ENCODE data around the gene CBARP. TPM values are rescaled to one million over a fixed set of nuclear protein-coding genes. Genes with fewer than 3 reads are reported as not detected.

Gene CBARP
- total RNA-seq, 1 donor, result 1.8 TPM

DNA sequence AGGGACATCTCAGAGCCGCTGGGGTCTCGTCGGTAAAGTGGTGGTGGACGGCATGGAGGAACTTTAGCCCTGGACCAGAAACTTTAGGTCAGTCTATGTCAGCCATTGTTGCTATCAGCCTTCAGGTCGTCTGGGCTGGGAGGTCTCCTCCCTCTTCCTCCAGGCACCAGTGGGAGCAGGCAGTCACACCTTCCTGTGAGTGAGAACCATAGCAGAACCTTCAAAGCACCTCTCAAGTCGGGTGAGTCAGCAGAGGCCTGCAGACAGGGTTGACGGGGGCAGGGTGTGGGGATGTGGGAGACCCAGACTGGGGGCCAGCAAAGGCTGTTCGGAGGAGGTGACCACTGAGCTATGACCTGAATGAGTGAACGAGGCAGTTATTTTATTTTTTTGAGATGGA lies 48.4 kb downstream of the CBARP start:
- Histone ChIP-seq H3K9me3 (ENCODE audit: low read depth, low read length) (no peaks in the 10 kb centered on the region), H4K20me1 (ENCODE audit: insufficient read depth, low read length) (no peaks in the 10 kb centered on the region), H2AFZ (ENCODE audit: low read length) (no peak overlapping the region), H3K79me2 (ENCODE audit: insufficient read depth, low read length) (no peaks in the 10 kb centered on the region), H3K27ac (ENCODE audit: low read depth, low read length) (no peak overlapping the region), H3K27me3 (ENCODE audit: insufficient read depth, low read length) (no peaks in the 10 kb centered on the region), H3K4me2 (ENCODE audit: insufficient read depth, low read length) (no peak overlapping the region), H3K4me3 (ENCODE audit: insufficient read depth, low read length) (no peak overlapping the region), H3K36me3 (ENCODE audit: insufficient read depth, low read length) (no peaks in the 10 kb centered on the region), H3K4me1 (ENCODE audit: insufficient read depth, low read length) (peaks cover 7% of the 10 kb centered on the region)
- TF ChIP-seq, protein P1, sequence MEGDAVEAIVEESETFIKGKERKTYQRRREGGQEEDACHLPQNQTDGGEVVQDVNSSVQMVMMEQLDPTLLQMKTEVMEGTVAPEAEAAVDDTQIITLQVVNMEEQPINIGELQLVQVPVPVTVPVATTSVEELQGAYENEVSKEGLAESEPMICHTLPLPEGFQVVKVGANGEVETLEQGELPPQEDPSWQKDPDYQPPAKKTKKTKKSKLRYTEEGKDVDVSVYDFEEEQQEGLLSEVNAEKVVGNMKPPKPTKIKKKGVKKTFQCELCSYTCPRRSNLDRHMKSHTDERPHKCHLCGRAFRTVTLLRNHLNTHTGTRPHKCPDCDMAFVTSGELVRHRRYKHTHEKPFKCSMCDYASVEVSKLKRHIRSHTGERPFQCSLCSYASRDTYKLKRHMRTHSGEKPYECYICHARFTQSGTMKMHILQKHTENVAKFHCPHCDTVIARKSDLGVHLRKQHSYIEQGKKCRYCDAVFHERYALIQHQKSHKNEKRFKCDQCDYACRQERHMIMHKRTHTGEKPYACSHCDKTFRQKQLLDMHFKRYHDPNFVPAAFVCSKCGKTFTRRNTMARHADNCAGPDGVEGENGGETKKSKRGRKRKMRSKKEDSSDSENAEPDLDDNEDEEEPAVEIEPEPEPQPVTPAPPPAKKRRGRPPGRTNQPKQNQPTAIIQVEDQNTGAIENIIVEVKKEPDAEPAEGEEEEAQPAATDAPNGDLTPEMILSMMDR (IDR thresholded peaks at IDR 0.05; ENCODE audit: extremely low read depth, low read depth, low read length), result no peak
- DNase-seq (ENCODE audit: insufficient read length, low spot score, missing footprints), result peak; percentile 36

DNA sequence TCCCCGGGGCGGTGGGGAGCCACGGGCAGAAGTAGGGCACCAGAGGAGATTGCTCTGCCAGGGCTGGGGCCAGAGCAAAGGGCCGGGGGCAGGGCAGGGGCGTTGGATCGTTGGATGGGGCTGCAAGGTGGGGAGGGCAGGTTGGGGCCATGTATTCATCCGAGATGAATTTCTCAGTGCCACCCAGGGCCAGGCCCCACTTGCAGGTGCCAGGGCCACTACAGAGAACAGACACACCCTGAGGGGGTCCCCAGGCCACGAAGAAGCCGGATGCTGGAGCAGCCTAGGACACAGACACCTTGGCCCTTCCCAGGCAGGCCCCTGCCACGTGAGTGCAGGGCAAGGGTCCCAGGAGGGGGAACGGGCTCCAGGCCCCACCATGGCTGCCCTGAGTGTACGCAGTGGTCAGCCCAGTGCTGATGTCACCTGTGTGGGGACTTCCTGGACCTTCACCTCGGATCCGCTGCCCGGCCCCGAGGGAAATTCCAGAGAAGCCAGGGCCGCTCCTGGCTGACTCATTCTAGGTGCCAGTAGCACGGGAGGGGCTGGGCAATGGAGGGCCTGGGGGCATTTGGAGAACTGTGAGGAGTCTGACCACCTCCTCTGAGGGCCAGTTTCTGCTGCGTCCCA lies 54.1 kb downstream of the CBARP start:
- Histone ChIP-seq H3K4me3 (ENCODE audit: insufficient read depth, low read length) (no peak overlapping the region), H3K4me1 (ENCODE audit: insufficient read depth, low read length) (peaks cover 9% of the 10 kb centered on the region), H3K27ac (ENCODE audit: low read depth, low read length) (no peak overlapping the region), H3K9me3 (ENCODE audit: low read depth, low read length) (no peaks in the 10 kb centered on the region), H4K20me1 (ENCODE audit: insufficient read depth, low read length) (no peaks in the 10 kb centered on the region), H2AFZ (ENCODE audit: low read length) (no peak overlapping the region), H3K4me2 (ENCODE audit: insufficient read depth, low read length) (no peak overlapping the region), H3K27me3 (ENCODE audit: insufficient read depth, low read length) (no peaks in the 10 kb centered on the region), H3K79me2 (ENCODE audit: insufficient read depth, low read length) (no peaks in the 10 kb centered on the region), H3K36me3 (ENCODE audit: insufficient read depth, low read length) (no peaks in the 10 kb centered on the region)
- peak; percentile 82 for DNase-seq (ENCODE audit: insufficient read length, low spot score, missing footprints)
- TF ChIP-seq, protein P1 (IDR thresholded peaks at IDR 0.05; ENCODE audit: extremely low read depth, low read depth, low read length), result no peak

DNA sequence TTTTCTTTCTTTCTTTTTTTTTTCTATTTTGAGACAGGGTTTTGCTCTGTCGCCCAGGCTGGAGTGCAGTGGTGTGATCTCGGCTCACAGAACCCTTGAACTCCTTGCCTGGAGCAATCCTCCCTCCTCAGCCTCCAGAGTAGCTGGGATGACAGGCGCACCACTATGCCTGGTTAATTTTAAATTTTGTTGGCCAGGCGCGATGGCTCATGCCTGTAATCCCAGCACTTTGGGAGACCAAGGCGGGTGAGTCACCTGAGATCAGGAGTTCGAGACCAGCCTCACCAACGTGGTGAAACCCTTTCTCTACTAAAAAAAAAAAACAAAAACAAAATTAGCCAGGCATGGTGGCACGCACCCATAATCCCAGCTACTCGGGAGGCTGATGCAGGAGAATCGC lies 55.1 kb downstream of the CBARP start:
- H3K27ac ChIP-seq (ENCODE audit: low read depth, low read length), result no peak overlapping the region
- H2AFZ ChIP-seq (ENCODE audit: low read length), result no peak overlapping the region
- no peak overlapping the region for H3K4me2 ChIP-seq (ENCODE audit: insufficient read depth, low read length)
- H3K36me3 ChIP-seq (ENCODE audit: insufficient read depth, low read length), result no peaks in the 10 kb centered on the region
- H3K4me1 ChIP-seq (ENCODE audit: insufficient read depth, low read length), result peaks cover 15% of the 10 kb centered on the region
- H3K4me3 ChIP-seq (ENCODE audit: insufficient read depth, low read length), result no peak overlapping the region
- H3K9me3 ChIP-seq (ENCODE audit: low read depth, low read length), result no peaks in the 10 kb centered on the region
- no peaks in the 10 kb centered on the region for H4K20me1 ChIP-seq (ENCODE audit: insufficient read depth, low read length)
- no peaks in the 10 kb centered on the region for H3K79me2 ChIP-seq (ENCODE audit: insufficient read depth, low read length)
- TF ChIP-seq, protein P1 (IDR thresholded peaks at IDR 0.05; ENCODE audit: extremely low read depth, low read depth, low read length), result no peak
- H3K27me3 ChIP-seq (ENCODE audit: insufficient read depth, low read length), result no peaks in the 10 kb centered on the region
- no peak for DNase-seq (ENCODE audit: insufficient read length, low spot score, missing footprints)

DNA sequence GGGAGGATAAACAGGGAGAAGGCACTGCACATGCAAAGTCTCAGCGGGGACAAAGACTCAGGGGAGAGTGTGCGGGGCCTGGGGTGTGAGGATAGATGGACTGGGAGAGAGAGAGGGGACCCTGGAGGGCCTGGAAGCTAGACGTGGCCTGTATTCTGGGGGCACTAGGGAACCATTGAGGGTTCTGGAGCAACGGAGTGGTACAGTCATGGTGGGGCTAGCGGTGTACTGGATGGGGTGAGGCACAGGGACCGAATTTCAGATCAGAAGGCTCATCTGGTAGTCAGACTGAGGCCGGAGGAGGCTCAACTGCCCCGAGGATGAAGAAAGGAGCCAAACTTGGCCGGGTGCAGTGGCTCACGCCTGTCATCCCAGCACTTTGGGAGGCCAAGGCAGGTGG lies 55.7 kb downstream of the CBARP start:
- Histone ChIP-seq H3K4me3 (ENCODE audit: insufficient read depth, low read length) (no peak overlapping the region), H4K20me1 (ENCODE audit: insufficient read depth, low read length) (no peaks in the 10 kb centered on the region), H3K4me2 (ENCODE audit: insufficient read depth, low read length) (no peak overlapping the region), H3K9me3 (ENCODE audit: low read depth, low read length) (no peaks in the 10 kb centered on the region), H3K27ac (ENCODE audit: low read depth, low read length) (no peak overlapping the region), H3K4me1 (ENCODE audit: insufficient read depth, low read length) (peaks cover 21% of the 10 kb centered on the region), H3K79me2 (ENCODE audit: insufficient read depth, low read length) (no peaks in the 10 kb centered on the region), H3K36me3 (ENCODE audit: insufficient read depth, low read length) (no peaks in the 10 kb centered on the region), H2AFZ (ENCODE audit: low read length) (no peak overlapping the region), H3K27me3 (ENCODE audit: insufficient read depth, low read length) (no peaks in the 10 kb centered on the region)
- no peak for DNase-seq (ENCODE audit: insufficient read length, low spot score, missing footprints)
- TF ChIP-seq, protein P1 (IDR thresholded peaks at IDR 0.05; ENCODE audit: extremely low read depth, low read depth, low read length), result no peak

All from osteoblast (primary cell).